ENCODE data around the gene ZNF831.

Gene ZNF831

DNA sequence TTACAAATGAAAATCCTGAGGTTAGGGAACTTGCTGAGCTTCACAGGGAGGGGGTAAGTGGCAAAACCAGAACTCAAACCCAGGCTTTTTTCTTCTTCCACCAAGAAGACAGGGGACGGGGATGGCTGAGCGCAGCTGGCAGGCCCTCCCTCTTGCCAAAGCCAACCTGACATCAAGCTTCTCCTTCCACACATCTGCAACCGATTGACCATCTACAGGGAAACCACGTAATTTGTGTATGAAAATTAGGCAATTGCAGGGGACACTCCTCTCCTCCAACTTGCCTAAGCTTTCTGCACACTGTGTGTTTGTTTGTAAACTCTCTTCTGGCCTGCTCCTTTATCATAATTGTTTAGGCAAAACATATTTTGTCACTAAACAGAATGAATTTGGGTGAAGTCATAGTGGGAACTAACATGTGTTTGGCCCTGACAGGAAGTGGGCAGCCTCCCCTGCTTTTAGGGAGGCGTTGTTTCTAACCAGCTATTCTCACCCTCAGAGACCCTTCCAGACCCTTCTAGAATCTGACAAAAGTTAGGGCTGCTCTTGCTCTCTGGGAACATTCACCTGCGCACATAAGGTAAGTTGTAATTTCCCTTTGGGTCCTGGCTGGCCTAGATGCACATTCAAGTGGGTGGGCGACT is 18.9 kb downstream of the ZNF831 start:
- DNase-seq = no peak

- DNase-seq = no peak
Measured at GRCh38 chr20:59183751-59184150, 20.1 kb downstream of the ZNF831 start.

- peak; percentile 37 for DNase-seq
Measured at GRCh38 chr20:59184880-59185447, 21.3 kb downstream of the ZNF831 start.

- no peak for DNase-seq
Measured at GRCh38 chr20:59185809-59186208, 22.2 kb downstream of the ZNF831 start.

DNA sequence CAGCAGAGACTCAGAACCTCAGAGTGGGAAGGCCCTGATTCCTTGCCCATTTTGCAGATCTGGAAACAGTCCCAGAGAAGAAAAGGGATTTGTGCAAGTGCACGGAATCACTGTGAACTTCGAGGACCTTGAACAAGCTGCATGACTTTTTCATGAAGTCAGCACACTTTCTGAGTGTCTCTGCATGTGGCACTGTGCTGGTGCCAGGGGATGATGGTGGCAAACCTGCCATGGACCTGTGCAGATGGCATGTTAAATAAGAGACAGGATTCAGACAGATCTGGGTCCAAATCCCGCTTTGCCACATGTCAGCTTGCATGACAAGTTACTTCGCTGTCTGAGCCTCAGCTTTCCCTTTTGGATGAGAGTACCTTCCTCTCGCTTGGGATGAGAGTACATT is 26.8 kb downstream of the ZNF831 start:
- no peak for DNase-seq

DNA sequence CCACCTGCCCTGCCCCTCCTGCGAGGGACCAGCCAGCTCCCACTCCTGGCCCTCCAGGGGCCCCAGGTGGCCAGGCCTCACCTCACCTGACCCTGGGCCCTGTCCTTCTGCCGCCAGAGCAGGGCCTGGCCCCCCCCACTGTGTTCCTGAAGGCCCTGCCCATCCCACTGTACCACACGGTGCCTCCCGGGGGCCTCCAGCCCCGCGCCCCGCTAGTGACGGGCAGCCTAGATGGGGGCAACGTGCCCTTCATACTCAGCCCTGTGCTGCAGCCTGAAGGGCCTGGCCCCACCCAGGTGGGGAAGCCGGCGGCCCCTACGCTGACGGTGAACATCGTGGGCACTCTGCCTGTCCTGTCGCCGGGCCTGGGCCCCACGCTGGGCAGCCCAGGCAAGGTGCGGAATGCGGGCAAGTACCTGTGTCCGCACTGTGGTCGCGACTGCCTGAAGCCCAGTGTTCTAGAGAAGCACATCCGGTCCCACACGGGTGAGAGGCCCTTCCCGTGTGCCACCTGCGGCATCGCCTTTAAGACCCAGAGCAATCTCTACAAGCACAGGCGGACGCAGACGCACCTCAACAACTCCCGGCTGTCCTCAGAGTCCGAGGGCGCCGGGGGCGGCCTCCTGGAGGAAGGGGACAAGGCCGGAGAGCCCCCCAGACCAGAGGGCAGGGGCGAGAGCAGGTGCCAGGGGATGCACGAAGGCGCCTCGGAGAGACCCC is 27.6 kb downstream of the ZNF831 start:
- DNase-seq = no peak

DNA sequence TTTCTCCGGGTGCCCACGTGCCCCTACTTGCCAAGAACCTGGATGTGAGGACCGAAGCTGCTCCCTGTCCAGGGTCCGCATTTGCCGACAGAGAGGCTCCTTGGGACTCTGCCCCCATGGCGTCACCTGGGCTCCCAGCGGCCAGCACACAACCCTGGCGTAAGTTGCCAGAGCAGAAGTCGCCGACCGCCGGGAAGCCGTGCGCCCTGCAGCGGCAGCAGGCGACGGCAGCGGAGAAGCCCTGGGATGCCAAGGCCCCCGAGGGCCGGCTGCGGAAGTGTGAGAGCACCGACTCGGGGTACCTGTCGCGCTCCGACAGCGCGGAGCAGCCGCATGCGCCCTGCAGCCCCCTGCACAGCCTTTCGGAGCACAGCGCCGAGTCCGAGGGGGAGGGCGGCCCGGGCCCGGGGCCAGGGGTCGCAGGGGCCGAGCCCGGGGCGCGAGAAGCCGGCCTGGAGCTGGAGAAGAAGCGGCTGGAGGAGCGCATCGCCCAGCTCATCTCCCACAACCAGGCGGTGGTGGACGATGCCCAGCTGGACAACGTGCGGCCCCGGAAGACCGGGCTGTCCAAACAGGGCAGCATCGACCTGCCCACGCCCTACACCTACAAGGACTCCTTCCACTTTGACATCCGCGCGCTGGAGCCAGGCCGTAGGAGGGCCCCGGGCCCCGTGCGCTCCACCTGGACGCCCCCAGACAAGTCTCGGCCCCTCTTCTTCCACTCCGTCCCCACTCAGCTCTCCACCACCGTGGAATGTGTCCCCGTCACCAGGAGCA is 28.3 kb downstream of the ZNF831 start:
- no peak for DNase-seq

DNA sequence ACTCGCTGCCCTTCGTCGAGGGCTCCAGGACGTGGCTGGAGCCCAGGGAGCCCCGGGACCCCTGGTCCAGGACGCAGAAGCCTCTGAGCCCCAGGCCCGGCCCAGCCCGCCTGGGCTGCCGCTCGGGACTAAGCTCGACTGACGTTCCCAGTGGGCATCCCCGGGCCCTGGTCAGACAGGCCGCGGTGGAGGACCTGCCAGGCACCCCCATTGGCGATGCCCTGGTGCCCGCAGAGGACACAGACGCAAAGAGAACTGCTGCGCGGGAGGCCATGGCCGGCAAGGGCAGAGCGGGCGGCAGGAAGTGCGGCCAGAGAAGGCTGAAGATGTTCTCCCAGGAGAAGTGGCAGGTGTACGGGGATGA is 28.9 kb downstream of the ZNF831 start:
- no peak for DNase-seq

DNA sequence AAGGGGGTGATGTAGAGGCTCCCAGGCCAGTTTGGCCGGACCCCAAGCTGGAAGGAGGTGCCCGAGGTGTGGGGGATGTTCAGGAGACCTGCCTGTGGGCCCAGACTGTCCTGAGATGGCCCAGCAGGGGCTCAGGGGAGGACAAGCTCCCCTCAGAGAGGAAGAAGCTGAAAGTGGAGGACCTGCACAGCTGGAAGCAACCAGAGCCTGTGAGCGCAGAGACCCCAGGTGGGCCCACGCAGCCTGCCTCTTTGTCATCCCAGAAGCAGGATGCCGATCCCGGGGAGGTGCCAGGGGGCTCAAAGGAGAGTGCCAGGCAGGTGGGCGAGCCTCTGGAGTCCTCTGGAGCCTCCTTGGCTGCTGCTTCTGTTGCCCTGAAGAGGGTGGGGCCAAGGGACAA is 29.7 kb downstream of the ZNF831 start:
- no peak for DNase-seq

- no peak for DNase-seq
Measured at GRCh38 chr20:59194023-59194935, 30.7 kb downstream of the ZNF831 start.

GRCh38 chr20:59195316-59195993 is 31.8 kb downstream of the ZNF831 start:
- no peak for DNase-seq

- DNase-seq = no peak
Measured at GRCh38 chr20:59204165-59204894, 40.7 kb downstream of the ZNF831 start.

- DNase-seq = no peak
Measured at GRCh38 chr20:59205044-59205443, 41.4 kb downstream of the ZNF831 start.

GRCh38 chr20:59207235-59207634 is 43.6 kb downstream of the ZNF831 start:
- DNase-seq = no peak

- no peak for DNase-seq
Measured at GRCh38 chr20:59207742-59208357, 44.2 kb downstream of the ZNF831 start.

DNA sequence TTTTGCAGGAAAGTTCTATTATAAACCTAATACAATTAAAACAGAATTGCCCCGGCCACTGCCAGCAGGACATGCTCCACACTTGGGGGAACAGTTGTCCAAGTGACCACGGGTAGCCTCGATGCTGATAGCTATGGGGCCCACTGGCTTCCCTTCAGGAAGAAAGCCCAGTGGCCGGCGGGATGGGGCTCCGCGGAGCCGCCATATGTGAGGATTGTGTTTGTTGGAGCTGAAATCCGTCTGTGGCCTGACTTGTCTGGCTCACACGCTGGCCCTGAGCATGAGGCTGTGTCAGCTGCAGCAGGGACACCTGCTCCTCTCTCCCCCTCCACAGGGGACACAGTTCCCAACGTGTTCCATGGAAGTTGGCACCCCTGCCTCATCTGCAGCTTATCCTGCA is 46.6 kb downstream of the ZNF831 start:
- DNase-seq = no peak

DNA sequence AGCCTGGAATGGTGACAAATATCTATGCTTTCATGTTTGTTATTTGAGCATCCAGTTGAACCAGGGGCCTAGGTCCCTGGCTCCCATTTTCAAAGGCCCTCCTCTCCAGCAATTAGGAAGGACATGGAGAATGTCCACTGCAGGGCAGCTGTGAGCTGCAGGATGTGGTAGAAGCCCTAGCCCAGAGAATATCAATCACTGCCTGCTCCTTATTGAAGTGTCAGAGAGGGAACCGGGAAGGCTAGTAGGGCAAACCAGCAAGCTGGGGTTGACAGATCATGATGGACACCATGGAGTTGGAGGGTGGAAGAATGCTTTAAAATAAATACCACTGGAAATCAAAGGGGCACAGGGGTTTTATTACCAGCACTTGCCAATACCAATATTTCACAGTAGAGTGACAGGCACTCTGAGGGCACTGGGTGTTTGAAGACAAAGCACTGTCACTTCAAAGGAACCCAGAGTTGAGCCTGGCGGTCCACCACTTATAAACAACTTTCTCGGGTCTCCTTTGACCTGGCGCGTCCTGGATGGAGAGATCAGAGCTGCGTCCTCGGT is 47.7 kb downstream of the ZNF831 start:
- DNase-seq = no peak

- no peak for DNase-seq
Measured at GRCh38 chr20:59214073-59214472, 50.5 kb downstream of the ZNF831 start.

DNA sequence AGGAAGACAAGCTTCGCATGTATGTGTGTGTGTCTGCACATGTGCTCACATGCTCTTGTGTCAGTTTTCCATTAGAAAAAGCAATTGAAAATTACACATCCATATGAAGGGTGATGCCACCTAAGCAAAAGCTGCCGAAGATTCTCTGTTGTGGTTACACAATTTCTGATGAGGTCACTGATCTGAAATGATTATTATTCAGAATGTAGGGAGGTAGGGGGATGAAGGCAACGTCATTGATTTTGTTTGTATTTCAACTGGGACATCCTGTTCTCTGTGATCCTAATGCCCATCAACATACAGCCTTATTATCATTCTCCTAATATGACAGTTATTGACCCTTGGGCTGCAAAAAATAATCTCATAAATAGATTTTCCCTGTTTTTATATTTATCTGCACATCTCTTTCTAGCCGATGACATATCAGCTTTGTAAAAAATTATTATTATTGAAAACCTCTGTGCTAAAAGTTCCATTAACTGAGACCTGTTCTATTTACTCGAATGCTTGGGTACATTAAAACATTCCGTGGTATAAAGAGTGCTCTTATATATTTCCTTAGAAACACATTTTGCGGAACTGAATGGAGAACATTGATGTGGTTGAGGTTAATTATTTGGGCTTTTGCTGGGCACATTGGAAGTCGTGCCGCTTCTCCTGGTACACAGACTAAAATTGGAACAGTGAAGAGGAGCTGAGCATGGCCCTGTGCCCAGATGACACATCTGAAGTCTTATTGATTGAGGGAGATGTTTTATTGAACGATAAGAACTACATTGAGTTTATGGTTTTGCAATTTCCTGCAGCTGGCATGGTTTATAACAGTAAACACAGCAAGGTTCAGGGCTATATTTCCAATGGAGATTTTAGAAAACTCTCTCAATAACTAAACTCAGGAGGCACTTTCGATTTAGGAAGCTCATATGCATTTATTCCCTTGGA is 51.3 kb downstream of the ZNF831 start:
- no peak for DNase-seq

Data from NCI-H2171 (cell line).